ENCODE results near the gene PCCB.
"Not testable (repeated sequence)": the region's sequence is repeated elsewhere in the genome, so short reads cannot be mapped to it uniquely, and the experiment has no call there.

Gene PCCB
- total RNA-seq: 20.3 reads per million, percentile 47 among the genes with 10 or more reads in this experiment

DNA sequence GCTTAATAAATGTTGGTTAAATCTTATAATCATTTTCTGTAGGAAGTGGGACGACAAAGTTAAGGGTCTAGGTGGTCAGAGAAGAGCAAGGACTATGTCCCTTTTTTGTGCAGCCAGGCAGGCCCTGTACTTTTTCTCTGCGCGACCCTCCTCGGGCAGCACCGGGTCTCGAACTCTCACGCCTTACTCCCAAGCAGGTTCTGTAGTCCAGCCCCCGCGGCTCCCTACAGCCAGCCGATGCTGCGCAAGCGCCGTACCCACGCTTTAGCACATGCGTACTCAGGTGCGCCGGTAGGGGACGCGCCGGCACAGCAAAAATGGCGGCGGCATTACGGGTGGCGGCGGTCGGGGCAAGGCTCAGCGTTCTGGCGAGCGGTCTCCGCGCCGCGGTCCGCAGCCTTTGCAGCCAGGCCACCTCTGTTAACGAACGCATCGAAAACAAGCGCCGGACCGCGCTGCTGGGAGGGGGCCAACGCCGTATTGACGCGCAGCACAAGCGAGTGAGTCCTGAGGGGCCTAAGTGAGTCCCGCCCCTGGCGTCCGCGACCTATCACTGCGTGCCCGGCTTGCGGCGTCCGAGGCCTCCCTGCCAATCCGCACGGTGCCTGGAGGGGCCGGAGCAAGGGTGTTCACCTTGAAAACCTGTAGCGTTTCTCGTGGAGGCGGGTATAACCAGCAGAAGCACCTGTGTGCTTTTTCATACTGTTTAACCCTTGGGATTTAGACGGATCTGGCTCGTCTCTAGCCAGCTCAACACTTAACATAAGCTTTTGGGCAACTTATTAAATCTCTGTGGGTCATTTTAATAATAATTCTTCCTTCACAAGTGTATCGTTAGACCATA, at the start of gene PCCB:
Gene PCCB, plus strand, starts transcription at position 282 of the 844 bp plus-strand sequence. Its CDS starts 36 bp downstream, at position 318.
- DNase-seq: peak; percentile 90

DNA sequence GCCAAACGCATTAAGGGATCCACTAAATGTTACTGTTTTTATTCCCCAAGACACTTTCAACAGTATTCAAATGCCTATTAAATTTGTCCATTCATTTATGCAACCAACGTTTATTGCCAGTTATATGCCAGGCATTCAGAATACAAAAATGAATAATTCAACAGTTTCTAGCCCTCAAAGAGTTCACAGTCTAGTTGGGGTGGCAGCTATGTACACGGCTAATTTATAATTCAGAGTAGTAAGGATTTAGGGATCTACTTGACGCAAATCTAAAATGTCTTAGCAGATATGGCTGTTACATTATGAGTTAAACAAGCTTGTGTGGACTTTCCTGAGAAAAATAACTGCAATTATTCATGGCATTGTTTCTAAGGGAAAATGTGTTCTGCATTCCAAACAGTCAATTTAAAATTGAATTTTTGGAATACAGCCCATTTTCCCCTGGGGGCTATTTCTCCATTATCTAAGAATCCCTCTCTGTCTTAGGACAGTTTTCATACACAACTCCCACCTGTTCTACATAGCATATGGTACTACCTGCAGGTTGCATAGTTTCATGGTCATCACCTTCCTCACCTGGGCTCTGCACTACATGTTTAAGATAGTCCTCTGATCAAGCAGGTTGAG, 42.5 kb upstream of the PCCB start:
- no peak for DNase-seq

DNA sequence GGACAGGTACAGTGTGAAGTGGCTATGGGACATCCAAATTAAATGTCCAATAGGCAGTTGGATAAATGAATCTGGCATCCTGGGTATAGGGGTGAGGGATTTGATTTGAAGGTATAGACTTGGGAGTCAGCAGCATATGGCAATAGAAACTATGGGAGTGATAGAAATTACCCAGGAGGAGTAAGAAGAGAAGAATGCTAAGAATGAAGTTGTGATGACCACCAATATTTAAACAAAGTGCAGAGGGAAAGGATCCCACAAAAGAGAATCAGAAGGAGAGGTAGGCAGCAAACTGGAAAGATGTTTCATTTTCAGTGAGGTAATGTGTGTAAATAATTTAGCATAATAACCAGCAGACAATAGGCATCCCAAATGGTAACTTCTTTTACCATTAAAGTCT, 40.2 kb upstream of the PCCB start:
- no peak for DNase-seq

DNA sequence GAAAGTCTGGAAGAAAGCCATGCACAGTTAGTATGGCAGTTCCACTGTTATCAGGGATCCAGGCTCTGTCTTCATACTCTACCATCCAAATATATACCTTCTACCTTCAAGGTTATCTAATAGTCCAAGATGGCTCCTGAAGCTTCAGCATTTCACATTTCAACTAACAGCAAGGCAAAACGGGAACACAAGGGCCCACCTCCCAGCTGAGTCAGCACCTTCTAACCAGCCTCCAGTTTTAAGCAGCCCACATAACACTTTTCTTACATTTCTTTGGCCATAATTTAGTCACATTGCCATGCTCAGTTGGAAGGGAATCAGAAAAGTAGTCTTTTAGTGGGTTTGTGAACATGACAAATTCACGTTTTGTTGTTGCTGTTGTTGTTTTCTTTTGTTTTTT, 38.6 kb upstream of the PCCB start:
- no peak for DNase-seq

DNA sequence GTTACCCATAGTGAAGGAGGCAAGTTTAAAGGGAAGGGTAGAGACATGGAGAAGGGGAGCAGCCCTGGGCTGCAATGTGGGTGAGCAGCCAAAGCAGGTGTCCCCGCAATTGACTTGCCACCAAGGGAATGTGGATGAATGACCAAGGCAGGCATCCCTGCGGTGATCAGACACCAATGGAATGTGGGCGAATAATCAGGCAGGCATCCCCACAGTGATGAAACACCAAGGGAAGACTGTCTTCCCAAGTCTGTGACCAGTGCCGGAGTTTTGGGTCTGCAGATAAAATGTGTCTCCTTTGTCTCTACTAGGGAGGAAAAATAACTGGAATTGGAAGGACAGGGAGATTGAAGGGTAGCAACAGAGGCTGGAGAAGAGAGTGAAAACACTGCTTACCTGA, 27.4 kb upstream of the PCCB start:
- DNase-seq: not testable (repeated sequence)

DNA sequence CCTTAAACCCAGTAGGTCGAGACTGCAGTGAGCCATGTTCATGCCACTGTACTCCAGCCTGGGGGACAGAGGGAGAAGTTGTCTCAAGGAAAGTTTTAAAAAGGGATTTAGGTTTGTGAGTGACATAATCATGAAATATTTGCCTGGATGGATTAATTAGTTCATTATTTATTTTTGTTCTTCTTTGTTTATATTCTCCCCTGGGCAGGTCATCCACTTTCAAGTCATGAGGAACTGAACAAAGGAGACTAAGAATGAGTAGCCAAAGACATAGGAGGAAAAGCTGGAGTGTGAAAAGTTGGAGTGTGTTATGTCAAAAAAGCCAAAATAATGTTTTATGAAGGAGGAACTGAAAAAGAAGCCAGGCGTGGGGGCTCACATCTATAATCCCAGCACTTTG, 17.7 kb upstream of the PCCB start:
- no peak for DNase-seq

DNA sequence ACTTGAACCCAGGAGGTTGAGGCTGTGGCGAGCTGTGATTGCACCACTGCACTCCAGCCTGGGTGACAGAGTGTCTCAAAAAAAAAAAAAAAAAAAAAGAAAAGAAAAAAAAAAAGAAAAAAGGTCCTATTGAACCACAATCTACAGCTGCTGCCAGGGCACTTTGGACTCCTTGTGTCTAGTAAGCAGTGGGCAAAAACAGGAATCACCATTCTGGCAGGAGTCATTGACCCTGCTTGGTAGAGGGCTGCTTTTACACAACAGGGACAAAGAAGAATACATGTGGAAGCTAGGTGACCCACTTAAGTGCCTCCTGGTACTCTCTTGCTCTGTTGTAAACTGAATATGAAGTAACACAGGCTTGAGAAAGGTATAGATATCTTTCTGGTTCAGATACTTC, 14.6 kb upstream of the PCCB start:
- DNase-seq: no peak

DNA sequence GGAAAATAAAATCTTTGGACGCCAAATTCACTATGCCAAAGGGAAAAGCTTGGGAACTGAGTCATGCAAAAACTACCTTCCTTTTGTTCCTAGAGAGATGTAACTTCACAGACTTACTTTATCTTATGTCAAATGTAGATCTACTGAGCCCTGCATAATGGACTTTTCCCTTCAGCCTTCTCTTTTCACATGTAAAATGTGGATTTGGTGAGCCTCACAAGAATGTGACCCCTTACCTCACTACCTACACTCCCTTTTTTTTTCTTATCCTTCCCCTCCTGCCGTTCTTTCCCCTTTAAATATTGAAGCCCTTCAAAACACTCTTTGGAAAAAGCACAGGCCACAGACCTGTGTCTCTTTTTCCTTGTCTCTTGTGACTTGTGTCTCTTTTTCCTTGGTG, 14.0 kb upstream of the PCCB start:
- DNase-seq: no peak

DNA sequence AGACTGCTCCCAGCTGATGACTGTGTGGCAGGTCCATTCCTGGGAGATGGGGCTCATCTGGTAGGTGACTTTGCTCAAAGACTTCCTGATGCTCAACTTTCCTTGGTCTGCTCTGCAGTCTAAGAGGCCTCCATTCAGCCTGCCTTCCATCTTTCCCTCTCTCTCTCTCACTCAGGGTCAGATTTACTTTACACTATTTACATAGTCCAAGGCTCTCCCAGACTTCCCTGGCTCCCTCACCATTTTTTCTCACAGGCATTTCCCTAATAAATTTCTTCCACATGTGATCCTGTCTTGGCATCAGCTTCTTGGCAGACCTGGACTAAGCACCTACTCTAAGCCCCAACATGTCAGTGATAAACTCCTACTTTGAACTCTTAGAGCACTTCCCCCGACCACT, 13.0 kb upstream of the PCCB start:
- DNase-seq: no peak

DNA sequence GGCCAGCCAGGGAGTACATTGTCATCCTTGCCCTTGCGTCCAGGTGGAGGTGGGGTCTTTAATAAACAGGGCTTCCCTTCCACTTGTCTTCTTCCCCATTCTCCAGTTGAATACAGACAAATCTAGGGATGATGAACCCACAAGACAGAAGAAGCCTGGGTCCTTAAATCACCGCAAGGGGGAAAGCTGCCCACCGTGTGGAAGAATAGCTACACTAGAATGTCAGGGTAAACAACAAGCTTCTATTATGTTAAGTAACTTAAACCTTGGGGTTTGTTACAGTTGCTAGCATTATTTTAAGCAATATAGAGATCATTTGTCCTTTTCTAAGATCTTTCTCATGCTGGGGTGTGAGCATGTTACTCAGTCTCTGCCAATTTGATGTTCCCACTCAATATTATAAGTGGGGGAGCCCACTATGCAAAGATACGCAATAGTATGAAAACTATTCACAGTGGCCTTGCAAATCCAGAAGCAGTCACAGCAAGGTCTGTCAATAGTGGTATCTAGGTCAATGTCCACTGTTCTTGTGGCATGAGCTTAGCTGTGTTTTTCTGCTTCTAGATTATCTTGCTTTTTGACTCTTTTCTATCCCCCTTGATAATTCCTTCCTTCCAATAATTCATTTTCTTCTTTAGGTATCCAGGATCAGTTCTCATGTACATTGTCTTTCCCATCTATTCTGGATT, 12.0 kb upstream of the PCCB start:
- DNase-seq: no peak

DNA sequence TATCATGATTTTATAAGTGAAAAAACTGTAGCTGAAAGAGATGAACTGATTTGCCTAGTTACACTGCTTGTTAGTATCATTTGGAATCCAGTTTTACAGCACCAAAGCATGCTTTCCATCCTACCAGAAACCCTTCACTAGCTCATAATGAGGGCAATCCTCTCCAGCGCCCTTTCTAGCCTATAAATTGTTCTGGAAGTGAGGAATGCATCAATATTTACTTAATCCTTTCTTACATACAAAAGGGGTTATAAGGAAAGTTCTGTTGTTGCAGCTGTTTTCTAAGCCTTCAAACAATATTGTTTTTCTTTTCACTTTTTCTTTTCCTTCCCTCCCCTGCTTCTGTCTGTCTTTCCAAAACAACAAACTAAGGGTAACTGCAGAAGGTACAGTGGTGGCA, 11.0 kb upstream of the PCCB start:
- no peak for DNase-seq

DNA sequence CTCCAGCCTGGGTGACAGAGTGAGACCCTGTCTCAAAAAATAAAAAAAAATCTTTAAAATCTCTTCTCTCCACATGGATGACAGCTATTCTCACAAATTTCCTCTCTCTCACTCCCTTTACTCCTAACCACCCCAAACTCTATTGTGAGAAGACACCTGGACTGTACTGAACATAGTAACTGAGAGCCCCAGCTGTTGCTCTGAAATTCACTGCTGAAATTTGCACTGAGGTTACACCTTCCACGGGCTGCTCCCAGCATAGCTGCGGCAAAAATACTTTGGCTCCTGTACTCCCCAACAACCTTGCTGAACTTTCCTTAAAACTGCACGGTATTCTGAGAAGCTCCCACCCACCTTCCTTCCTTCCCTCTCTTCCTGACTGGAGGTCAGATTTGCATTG, 4.4 kb upstream of the PCCB start:
- DNase-seq: no peak

DNA sequence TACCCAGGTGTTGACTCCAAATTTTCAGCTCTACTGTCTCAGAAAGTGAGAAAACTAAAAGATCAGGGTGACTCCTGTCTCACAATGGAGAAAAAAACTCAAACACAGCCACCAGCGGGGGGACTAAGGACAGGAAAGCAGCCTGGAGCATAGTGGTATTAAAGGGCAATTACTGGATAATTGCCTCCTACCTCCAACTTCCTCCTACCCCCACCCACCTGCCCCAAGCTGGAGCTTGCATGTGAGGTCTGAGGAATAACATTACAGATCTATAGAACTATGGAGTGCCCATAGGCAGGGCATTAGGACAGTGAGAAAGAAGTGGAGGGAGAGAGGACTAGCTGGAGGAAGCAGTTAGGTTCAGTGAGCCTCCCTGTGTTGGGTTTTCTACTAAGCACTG, 2.7 kb upstream of the PCCB start:
- DNase-seq: no peak

DNA sequence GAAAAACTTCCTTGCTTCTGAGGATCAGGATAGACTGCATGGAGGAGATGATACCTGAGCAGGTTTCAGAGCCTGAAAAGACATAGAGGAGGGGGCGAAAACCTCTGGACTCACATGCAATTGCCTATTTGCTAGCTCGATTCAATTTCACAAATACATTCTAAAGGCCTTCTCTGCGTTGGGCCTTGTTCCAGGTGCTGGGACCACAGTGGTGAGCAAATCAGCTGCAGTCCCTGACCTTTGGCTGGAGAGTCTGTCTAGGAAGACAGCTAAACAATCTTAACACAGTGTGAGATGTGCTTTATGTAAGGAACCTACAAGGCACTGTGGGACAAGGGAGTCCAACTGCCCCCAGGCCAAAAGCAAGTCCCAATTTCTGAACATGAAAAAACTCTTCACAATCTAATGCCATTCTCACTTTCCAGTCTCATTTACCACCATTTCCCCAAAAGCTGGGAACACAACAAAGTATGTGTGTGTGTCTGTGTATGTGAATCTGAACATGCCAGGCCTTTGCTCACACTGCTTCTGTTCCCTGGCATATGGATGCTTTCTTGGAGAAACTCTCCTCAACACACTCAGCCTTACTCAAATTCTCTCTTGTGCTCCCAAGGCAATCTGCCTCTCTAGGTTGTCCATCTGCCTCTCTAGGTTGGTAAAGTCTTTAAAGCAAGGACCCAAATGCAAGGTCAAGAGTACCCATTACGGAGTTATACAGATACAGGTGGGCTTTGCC, 2.1 kb upstream of the PCCB start:
- no peak for DNase-seq

DNA sequence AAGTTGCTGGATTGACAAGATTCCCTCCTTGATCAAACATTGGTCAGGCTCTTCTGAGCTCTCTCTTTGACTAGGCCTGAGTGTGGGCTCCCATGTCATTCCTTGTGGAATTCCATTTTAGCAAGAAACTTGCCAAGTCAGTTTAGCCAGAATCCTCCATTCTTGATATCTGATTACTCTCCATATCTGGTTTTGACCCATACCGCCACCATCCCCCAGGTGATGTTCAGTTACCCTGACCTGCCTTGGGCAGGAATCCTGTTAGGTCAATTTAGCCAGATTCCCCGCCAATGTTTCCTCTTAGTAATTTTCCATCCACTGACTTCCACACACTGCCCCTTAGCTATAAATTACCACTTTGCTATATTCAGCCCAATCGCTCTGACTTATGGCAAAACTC, 1.0 kb upstream of the PCCB start:
- DNase-seq: no peak

DNA sequence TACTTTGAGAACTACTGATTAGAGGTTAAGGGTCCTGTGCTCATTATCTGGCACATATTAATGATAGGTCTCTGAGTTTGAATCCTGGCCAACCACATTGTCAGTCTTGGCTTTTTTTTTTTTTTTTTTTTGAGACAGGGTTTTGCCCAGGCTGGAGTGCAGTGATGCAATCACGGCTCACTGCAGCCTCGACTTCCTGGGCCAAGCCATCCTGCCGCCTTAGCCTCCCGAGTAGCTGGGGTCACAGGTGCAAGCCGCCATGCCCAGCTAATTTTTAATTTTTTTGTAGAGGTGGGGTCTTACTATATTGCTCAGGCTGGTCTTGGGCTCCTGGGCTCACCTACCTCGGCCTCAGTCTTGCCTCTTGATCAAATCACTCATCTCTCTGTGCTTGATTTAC, 547 bp upstream of the PCCB start:
- DNase-seq: no peak

DNA sequence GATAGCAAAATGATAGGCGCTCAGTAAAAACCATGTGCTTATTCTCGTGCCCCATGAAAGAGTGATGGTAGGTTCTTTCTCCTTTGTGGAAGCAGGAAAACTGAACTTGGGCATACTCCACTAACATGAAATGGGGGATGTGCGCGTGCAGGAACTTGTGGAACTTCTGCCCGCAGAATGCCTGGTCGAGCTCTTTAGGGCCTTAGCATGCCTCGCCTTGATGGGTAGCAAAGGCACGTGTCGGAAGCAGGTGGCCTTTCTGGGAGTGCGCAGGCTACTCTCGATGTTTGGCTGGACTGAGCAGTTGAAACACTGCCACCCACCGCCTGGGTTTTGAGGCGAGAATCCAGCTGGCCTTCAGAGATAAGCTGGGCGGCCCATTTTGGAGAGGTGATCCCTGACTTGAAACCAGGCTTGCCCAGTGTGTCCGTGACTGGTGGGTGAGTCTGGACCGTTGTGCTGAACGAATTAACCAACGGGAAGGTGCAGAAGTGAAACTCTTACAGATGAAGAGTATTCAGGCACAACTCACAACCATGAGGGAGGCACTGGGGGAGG, 842 bp downstream of the PCCB start:
- no peak for DNase-seq

DNA sequence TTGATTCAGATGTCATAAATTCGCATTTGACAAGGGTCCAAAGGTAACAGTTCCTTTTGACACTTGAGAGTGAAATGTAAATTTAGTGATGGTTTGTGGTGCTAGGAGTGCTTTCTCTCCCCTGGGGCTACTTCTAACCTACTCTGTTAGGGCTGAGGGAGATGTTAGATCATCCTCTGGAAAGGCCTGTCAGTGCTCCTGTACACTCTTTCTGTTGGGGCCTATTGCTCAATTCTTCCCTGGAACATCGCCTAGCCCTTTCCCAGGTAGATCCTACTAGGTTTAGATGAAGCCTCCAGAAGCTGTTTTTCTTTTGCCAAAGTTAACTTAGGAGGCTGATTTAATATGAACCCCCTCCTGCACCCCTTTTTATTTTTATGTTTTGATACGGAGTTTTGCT, 1.4 kb downstream of the PCCB start:
- no peak for DNase-seq

DNA sequence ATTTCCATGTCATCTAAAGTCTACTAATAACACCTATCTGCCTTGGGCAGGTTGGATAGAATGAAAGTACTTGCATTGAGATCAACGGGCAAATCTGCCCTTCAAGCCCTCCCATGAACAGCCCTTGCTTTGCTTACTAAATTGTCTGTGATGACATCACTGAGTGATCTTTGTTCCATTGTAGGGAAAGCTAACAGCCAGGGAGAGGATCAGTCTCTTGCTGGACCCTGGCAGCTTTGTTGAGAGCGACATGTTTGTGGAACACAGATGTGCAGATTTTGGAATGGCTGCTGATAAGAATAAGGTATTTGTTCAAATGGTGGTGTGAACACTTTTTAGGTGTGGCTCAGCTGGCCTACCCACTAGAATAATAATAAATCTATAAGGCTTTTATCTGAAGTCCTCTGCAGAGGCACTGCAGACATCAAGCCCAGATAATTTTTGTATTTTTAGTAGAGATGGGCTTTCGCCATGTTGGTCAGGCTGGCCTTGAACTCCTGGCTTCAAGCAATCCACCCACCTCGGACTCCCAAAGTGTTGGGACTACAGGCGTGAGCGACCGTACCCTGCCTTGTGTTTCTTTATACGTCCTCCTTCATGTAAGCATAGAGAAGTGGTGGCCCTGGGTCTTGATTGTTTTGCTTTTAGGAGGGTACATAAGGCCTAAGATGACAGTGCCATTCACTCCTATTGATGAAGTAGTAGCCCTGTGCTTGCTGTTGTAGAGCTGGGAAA, 5.7 kb downstream of the PCCB start:
- no peak for DNase-seq

DNA sequence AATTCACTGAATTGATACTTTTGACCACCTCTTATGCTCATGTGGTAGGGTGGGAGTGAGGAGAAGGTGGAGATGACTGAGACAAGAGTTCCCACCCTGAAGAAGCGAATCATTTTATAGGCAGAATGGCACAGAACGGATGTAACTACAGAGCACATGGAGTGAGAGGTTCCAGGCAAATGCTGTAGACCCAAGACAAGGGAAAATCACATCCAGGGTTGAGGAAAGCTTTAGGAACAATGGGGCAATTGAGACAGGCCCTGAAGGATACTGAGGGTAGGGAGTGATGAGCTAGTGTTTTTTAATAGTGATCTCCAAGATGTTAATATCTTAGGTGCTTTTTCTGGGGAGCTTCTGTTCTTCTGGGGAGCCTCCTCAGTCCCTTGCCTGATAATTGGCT, 8.1 kb downstream of the PCCB start:
- DNase-seq: no peak

DNA sequence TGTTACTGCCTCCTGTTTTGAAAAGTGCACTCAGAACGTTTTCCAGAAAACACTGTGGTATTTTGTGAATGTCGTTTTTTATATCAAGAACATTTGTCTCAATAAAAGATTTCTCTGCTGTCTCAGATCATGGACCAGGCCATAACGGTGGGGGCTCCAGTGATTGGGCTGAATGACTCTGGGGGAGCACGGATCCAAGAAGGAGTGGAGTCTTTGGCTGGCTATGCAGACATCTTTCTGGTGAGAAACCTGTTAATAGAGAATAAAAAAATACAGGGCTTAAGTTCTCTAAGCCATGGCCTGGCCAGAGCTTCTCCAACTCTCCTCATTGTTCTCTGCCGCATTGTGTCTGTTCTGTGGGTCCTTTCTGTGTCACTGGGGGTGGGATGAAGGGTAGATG, 11.7 kb downstream of the PCCB start:
- DNase-seq: no peak

DNA sequence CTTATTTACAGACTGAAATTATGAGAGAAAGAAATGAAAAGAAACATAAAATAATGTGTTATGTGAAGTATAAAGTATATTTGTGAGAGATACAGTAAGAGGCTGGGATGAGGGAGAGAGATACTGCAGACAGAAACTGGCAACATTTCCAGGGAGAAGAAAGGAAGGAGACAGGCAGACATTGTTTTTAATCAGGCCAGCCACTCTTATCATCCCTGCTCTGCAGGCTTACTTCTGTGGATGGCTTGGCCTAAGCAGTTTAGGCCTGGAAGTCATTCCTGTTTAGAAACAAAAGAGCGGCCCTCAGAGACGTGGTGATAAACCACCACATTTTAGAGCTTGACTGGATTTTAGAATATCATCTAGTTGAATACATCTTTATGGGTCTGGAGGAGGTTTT, 12.4 kb downstream of the PCCB start:
- DNase-seq: no peak

Data from effector CD4-positive, alpha-beta T cell (primary cell).